Measurements from ENCODE around the gene ZDHHC13.
"Not testable (repeated sequence)": the region's sequence is repeated elsewhere in the genome, so short reads cannot be mapped to it uniquely, and the experiment has no call there.

The ZDHHC13 gene

DNA sequence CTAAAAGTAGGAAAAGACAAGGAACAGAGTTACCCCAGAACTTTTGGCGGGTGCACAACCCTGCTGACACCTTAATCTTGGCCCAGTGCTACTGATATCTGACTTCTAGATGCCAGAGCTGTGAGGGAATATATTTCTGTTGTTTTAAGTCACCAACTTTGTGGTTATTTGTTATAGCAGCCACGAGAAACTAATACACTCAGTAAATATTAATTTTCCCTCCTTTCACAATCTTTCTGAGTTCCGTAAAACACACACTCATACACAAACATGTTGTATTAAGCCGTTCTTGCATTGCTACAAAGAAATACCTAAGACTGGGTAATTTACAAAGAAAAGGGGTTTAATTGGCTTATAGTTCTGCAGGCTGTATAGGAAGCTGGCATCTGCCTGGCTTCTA lies 16.1 kb upstream of the ZDHHC13 start:
- no peak for DNase-seq

DNA sequence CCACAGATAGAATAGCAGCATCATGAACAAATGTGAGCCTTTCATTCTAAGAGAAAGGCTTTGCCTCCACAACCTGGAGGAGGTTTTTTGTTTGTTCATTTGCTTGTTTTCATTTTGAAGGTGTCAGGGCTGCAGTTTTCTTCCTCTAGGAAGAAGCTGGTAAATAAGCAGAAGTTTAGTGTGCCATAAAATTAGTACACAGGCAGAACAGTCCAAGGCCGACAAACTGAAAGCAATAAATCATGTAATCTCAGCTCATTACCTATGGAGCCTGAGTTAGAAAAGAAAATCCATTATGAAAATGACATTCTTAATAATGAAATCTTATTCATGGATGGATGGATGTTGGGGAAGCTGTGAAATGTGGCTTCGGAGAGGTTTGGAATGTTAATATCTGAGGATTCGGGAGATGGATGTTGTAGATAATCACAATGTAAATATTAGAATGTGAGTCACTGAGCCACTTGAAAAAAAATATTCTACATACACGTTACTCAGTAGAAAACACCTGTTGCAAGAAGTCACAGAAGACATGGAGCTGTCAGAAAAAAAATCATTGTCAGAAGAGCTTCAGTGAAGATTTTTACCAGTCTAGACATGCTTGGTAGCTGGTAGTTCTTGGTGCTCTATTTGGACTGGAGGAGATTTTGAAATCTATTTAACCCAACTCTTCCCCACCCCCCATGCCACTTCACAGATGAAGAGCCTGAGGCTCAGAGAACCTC lies 15.0 kb upstream of the ZDHHC13 start:
- no peak for DNase-seq

DNA sequence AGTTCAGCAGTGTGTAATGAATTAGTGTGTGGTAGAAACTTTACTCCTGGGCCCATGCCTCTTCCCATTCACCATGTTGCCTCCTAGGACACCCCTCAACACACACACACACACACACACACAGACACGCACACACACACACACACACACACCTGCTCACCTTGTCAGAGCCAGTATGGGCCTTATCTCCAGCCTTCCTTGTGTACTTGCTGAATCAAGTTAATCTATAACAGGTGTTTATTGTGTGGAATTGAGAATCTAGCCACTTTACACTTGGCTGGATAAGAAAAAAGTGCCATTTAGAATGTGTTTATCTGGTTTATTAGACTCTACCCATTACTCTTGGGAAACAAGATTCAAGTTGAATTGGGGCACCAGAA lies 14.5 kb upstream of the ZDHHC13 start:
- DNase-seq, result no peak

DNA sequence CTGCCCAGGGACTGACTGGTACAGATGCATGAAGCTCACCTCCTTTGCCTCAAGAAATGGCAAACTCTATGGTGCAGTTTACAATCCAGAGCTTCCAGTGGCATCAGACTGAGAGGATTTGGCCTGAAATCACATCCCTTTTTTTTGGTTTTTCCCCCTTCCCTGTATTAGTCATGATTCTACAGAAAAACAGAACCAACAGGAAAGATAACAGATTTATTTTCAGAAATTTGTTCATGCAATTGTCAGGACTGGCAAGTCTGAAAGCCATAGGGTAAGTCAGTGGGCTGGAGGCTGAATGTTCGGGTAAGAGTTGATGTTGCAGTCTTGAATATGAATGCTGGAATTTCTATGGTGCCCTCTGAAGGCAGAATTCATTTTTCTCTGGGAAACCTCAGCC lies 12.0 kb upstream of the ZDHHC13 start:
- no peak for DNase-seq

DNA sequence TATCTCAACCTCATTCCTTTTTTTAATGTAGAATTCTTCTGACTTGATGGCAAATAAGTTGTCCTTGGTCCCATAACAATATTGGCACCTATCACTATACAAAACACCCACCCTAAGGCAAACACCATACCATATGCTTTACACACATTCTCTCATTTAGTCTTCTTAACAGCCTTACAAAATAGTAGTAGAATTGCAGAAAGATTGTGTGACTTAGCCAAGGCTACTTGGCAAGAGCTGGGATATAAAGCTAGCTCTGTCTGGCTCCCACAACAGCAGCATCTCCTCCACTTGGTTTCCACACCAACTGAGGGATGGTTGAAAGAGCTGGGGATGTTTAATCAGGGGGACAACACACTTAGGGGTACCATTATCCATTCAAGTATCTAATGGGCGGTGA lies 9.8 kb upstream of the ZDHHC13 start:
- DNase-seq, result no peak

DNA sequence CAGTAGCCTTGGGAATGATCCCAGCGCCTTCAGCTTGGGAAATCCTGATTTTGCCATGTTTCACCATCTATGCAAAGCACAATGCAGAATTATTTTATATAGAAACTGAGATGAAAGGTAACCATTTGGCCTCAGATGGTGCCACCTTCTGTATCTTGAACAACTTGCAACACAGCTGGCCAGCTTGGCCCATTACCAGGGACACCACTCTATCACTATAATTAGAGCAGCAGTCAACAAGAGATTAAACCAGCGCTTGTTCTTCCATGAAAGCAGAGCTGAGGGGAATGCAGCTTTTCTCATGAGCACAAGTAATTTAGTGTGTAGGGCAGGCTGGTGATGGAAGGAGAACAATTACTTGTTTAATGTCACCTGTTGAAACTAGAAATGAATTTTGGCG lies 6.7 kb upstream of the ZDHHC13 start:
- no peak for DNase-seq

DNA sequence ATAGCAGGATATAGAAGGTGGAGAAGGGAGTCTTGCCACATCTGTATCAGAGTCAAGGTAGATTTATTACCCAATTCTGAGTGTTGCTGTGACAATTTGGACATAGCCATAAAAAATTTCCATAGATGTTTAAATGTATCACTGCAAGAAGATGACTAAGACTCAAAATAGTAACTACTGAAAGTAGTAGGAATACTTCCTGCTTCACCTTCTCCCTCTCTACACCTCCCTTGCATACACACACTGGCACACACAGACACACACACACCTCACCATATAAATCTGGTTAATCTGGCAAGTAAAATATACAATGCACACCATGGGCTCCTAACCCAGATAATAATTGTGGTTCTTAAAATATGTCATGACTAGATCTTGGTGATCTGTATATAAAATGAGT lies 5.2 kb upstream of the ZDHHC13 start:
- no peak for DNase-seq

DNA sequence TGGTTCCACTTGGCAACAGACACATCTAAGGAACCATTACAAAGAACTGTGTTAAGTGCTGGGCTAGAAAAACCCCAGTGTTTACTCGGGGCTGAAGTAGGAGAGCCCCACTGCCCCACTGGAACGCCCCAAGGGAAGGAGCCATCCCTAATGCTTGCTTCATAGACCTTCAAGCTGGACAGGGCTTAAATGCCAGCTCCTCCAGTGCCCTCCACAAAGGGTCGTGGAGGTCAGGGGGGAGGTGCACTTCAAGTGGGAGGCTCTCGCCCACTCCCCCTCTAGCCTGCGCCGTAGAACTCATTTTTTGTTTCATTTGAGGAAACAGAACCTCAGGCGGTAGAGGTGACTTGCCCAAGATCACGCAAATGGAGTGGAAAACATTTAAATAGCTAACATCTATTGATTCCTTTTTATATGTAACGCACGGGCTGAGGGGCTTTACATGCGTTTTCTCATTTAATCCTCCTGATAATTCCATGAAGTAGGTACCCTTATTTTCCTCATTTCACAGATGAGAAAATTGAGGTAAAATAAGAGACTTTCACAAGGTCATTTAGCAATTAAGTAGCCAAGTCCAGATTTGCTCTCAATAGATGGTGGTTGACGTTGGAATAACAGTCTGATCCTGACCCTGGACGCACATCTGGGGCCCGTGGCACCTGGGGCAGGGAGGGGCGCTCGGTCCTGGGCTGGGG lies 545 bp upstream of the ZDHHC13 start:
- DNase-seq, result no peak

DNA sequence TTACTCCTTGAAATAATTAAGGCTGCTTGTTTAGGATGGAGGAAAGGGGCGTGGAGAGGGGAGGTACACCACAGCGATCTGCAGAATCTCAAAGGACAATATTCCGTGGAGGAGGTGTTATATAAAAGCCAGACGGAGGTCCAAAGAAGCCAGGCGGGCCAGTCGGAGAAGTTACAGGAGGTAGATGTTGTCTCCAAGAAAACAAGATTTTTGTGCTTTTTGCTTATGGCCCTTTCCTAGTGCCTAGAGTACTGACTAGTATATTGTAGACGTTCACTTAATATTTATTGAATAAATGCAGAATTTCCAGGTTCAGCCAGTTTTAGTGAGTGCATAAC lies 761 bp downstream of the ZDHHC13 start:
- no peak for DNase-seq

DNA sequence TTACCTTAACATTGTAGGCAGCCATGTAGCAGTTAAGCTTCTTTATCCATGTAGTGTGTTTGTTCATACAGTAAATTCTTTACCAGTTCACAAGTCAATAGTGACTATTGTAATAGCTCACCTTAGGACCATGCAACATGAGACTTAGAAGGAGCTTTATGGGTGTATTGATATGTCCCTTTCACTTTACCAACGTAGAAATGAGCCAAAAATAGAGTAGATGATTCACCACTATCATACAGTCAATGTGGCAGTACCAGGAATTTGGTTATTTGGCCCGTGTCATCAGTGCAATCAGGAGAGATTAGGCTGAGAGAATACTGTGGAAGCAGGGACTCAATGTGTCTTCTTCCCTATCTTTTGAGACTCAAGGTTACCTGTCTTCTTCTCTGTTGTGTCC lies 4.7 kb downstream of the ZDHHC13 start:
- no peak for DNase-seq

DNA sequence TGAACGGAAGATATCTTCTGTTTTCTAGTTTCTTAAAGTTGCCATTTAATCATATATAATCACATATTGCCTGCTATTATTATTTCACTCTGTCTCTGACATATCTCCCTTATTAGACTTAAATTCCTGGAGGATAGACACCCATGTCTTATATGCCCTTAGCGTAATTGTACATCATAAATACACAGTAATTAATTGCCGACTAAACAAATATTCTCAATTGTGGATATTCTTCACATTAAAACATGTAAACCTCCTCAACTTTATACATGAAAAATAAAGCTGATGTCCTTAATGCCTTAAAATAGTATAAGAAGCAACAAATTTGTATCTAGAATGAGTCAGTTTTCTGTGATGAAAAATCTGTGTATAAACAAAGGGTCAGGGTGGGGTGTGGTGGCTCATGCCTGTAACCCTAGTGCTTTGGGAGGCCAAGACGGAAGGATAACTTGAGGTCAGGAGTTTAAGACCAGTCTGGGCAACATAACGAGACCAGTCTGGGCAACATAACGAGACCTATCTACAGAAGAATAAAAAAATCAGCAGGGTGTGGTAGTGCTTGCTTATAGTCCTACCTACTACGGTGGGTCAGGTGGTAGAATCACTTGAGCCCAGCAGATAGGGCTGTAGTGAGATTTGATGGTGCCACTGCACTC lies 6.1 kb downstream of the ZDHHC13 start:
- DNase-seq, result no peak

DNA sequence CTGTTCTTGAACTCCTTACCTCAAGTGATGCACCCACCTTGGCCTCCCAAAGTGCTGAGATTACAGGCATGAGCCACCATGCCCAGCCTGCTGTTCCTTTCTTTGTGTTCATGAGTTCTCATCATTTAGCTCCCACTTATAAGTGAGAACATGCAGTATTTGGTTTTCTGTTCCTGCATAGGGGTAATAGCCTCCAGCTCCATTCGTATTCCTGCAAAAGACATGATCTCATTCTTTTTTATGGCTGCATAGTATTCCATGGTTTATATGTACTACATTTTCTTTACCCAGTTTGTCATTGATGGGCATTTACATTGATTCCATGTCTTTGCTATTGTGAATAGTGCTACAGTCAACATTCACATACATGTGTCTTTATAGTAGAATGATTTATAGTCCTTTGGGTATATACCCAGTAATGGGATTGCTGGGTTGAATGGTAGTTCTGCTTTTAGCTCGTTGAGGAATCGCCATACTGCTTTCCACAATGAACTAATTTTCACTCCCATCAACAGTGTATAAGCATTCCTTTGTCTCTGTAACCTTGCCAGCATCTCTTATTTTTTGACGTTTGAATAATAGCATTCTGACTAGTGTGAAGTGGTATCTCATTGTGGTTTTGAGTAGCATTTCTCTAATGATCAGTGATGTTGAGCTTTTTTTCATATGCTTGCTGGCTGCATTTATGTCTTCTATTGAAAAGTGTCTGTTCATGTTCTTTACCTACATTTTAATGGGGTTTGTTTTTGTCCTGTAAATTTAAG lies 9.8 kb downstream of the ZDHHC13 start:
- DNase-seq, result not testable (repeated sequence)

DNA sequence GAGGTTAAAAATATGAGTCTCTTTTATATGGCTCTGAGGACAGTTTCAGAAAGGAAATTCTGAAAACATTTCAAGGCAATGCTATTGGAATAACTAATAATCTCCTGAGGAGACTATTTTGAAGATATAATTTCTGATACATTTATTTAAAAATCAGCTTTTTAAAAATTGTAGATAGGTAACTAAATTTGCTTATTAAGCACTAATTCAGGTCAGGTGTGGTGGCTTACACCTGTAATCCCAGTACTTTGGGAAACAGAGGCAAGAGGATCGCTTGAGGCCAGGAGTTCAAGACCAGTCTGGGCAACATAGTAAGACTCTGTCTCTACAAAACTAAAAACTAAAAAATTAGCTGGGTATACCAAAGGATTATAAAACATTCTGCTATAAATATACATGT lies 17.0 kb downstream of the ZDHHC13 start:
- DNase-seq, result no peak

DNA sequence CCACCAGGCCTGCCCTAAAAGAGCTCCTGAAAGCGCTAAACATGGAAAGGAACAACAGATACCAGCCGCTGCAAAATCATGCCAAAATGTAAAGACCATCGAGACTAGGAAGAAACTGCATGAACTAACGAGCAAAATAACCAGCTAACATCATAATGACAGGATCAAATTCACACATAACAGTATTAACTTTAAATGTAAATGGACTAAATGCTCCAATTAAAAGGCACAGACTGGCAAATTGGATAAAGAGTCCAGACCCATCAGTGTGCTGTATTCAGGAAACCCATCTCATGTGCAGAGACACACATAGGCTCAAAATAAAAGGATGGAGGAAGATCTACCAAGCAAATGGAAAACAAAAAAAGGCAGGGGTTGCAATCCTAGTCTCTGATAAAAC lies 19.9 kb downstream of the ZDHHC13 start:
- DNase-seq, result not testable (repeated sequence)

DNA sequence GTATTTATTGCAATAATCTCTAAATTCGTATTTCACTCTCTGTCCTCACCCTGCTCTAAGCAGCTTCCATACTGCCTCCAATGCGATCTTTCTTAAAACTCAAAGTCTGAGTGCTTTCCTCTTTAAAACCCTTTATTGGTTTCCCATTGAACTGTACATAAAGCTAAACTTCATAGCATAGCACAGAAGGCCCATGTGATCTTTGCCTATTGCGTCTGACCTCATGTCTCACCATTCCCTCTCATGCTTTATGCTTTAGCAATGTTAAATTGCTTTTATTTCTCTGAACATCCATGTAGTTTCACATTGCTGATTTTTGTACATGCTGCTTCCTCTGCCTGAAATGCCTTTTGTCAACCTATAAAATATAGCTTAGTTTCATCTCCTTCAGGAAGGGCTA lies 28.4 kb downstream of the ZDHHC13 start:
- DNase-seq, result no peak

DNA sequence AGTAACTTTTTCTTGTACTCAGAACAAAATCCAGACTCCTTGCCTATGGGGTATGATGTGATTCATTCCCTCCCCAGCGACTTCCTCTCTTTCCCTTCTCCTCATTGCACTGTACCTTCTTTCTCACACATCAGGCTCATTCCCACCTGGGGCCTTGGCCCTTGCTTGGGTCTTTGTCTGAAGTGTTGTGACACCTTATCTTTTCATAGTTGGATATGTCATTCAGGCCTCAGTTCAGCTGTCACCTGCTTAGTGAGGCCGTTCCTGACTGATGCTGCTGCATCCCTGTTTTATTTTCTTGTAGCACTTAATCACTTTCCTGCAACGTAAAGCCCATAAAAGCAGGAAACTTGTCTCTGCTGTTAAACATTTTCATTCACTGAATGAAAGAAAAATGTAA lies 39.9 kb downstream of the ZDHHC13 start:
- no peak for DNase-seq

DNA sequence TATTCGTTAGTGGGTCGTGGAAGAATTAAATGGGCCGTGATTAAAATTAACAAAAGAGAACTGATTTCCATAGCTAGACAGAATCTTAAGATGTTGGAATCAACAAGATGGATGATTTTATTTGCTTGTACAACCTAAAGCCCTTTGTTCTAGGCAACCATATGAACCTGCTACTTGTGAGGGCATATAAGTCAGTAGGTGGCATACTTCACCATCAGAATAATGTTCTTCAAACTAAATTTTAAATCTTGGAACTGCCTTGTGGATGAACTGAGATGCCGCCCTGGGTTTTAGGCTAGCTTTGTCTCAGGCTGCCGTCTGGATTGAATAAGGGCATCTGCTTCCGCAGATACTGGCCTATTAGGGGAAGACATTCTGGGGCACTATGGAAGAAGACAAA lies 43.9 kb downstream of the ZDHHC13 start:
- DNase-seq, result no peak

DNA sequence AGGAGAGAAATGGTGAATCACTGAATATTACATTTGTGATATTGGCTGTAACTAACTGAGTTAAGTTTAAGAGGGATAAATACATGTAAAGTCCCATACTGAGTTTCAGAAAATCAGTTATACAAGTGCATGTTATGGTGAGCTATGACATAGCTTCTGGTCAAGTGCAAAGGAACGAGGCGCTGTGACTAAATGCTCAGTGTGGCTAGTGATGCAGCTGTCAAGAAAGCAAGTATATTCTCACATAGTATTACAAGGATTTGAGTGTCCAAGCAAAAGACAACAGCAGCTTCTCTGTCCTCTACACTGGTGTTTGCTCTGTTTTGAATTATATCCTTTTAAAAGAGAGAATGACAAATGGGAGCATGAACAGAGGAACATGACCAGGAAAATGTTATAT lies 44.7 kb downstream of the ZDHHC13 start:
- no peak for DNase-seq

DNA sequence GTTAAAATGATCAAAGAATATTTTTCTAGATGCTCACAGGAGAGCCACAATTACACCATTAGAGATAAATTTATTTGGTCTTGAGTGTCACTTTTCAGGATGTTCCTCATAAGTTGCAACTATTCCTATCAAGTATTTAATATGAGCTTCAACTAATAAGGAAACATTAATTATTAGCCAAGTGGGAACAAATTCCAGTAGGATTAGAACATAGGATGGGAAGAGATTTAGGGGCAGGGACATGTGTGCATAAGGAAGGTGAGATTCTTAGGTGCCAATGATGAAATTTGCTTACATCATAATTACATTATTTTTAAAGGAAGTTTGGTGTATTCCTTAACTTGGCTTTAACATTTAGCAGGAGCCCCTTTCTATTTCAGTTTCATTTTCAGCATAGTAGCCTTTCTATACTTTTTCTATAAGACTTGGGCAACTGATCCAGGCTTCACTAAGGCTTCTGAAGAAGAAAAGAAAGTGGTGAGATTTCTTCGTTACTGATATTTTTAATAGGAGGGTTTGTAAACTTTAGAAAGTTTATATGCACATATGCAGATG lies 46.1 kb downstream of the ZDHHC13 start:
- DNase-seq, result no peak

DNA sequence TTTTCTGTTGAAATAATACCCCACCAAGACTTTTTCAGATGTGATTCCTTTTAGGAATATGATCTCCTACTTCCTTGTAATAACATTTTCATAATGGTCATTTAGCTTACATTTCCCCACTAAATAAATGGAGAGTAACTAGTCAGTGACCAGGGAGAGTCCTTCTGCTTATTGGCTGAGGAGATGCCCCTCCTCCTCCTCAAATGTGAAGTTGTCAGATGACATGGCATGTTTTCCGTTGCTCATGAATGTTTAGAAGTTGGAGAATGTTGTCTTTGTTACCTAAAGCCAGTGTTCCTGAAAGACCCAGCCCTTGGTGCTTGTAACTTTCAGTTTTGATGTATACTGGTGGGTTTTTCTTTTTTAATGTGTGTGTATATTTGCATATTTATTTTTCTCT lies 46.6 kb downstream of the ZDHHC13 start:
- no peak for DNase-seq

DNA sequence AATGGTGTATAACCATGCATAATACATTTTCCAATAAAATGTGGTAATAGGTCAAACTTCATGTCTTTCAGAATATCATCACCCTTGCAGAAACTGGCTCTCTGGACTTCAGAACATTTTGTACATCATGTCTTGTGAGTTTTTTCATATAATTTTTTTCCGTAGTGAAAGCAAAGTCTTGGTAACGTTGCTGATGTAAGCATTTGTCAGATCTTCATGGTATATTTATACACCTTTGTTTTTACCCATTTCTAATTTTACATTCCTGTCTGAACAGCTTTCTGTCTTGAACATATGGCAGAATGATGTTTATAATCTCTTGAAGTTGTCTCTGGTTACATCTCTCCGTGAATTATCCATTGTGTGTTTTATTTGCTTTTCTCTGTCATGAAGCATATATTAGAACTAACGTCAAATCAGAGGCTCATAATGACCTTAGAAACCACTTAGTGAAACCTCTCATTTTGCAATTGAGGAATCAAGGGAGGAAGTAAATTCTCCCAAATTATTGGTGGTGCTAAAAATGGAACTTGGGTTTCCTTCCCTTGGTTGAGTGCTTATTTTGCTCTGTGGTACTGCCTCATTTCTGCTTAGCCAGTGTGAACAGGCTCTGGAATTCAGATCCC lies 47.4 kb downstream of the ZDHHC13 start:
- DNase-seq, result no peak

DNA sequence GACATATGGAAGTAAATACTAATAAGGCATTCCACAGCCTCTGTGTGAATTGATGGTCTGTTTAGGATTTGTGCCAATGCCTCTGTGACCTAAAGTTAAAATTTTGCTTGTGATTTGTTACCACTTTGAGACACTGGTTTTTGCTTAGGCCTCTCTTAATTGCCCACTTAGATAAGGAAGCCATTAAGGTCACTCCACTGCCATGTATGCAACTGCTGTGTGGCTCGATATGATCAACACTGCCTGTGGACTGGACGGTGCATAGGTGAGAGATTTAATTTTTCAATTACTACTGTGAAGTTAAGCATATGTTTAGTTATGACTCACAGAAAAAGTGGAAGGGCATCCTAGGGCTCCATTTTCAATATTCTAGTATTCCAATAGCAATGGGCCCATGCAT lies 47.9 kb downstream of the ZDHHC13 start:
- DNase-seq, result no peak

DNA sequence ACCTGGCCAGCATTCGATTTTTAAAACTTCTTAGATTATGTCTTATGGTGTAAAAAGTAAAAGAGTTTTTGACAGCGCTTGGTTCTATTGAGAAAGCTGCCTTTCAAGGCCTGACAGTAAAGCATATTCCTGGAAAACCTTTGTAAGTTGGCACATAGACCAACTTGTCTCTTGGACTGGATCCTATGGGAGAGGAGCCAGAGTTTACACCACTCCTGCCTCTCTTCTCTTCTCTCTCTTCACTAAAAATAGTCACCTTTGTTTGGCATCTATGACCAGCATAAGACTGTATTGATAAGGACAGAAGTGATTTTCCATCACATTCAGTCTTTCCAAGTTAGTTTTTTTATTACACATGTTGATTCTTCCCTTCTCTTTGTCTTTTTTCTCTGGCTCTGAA lies 51.1 kb downstream of the ZDHHC13 start:
- DNase-seq, result no peak

Measured in activated naive CD4-positive, alpha-beta T cell treated with Interleukin-2 at 50 U/mL for 16 hours (primary cell).